Activated T-cell treated with anti-CD3 and anti-CD28 coated beads for 24 hours (primary cell): ENCODE data around the gene SEMA3A.
"Not testable (repeated sequence)": the region's sequence is repeated elsewhere in the genome, so short reads cannot be mapped to it uniquely, and the experiment has no call there.

ENCODE experiments used
- DNase-seq: peaks from one replicate; pipeline ENCODE4 v3.0.0-alpha.2; 2020; ENCODE audit warnings: low read depth

Gene SEMA3A

GRCh38 chr7:84152995-84153394, 41.6 kb downstream of the SEMA3A start:
- no peak for DNase-seq

- DNase-seq, result not testable (repeated sequence)
Measured at GRCh38 chr7:84150370-84150769, 44.2 kb downstream of the SEMA3A start.

- DNase-seq, result no peak
Measured at GRCh38 chr7:84149573-84149972, 45.0 kb downstream of the SEMA3A start.

GRCh38 chr7:84145892-84146291, 48.7 kb downstream of the SEMA3A start:
- no peak for DNase-seq

- DNase-seq, result no peak
Measured at GRCh38 chr7:84144935-84145334, 49.7 kb downstream of the SEMA3A start.

GRCh38 chr7:84144480-84144879, 50.1 kb downstream of the SEMA3A start:
- DNase-seq, result no peak

GRCh38 chr7:84142726-84143125, 51.9 kb downstream of the SEMA3A start:
- DNase-seq, result no peak

GRCh38 chr7:84139986-84140729, 54.4 kb downstream of the SEMA3A start:
- DNase-seq, result no peak

GRCh38 chr7:84138411-84138810, 56.2 kb downstream of the SEMA3A start:
- no peak for DNase-seq

GRCh38 chr7:84137812-84138211, 56.8 kb downstream of the SEMA3A start:
- no peak for DNase-seq

GRCh38 chr7:84136809-84137208, 57.8 kb downstream of the SEMA3A start:
- DNase-seq, result no peak

- DNase-seq, result no peak
Measured at GRCh38 chr7:84136336-84136735, 58.3 kb downstream of the SEMA3A start.

GRCh38 chr7:84134169-84134568, 60.4 kb downstream of the SEMA3A start:
- DNase-seq, result no peak

- no peak for DNase-seq
Measured at GRCh38 chr7:84125654-84126053, 68.9 kb downstream of the SEMA3A start.

- DNase-seq, result no peak
Measured at GRCh38 chr7:84123965-84124547, 70.5 kb downstream of the SEMA3A start.

GRCh38 chr7:84122582-84123360, 71.8 kb downstream of the SEMA3A start:
- DNase-seq, result no peak

- no peak for DNase-seq
Measured at GRCh38 chr7:84117304-84117703, 77.3 kb downstream of the SEMA3A start.

- DNase-seq, result no peak
Measured at GRCh38 chr7:84113906-84114850, 80.4 kb downstream of the SEMA3A start.

- no peak for DNase-seq
Measured at GRCh38 chr7:84113286-84113685, 81.3 kb downstream of the SEMA3A start.

- DNase-seq, result no peak
Measured at GRCh38 chr7:84112771-84113170, 81.8 kb downstream of the SEMA3A start.

GRCh38 chr7:84111842-84112241, 82.7 kb downstream of the SEMA3A start:
- DNase-seq, result no peak

- DNase-seq, result no peak
Measured at GRCh38 chr7:84110400-84110799, 84.2 kb downstream of the SEMA3A start.
